NCI-H2107 treated with DMSO at 0.1 percent for 48 hours (cell line): Measurements from ENCODE around the gene RNF32.
"Not testable (repeated sequence)": the region's sequence is repeated elsewhere in the genome, so short reads cannot be mapped to it uniquely, and the experiment has no call there.

Experiments used
- DNase-seq: peaks from one replicate; lab custom pipeline; 2025; ENCODE audit not compliant: unreplicated experiment; lab: John Stamatoyannopoulos, UW

Gene RNF32

GRCh38 chr7:156640949-156641485 is 443 bp downstream of the RNF32 start:
- peak; percentile 41 for DNase-seq

DNA sequence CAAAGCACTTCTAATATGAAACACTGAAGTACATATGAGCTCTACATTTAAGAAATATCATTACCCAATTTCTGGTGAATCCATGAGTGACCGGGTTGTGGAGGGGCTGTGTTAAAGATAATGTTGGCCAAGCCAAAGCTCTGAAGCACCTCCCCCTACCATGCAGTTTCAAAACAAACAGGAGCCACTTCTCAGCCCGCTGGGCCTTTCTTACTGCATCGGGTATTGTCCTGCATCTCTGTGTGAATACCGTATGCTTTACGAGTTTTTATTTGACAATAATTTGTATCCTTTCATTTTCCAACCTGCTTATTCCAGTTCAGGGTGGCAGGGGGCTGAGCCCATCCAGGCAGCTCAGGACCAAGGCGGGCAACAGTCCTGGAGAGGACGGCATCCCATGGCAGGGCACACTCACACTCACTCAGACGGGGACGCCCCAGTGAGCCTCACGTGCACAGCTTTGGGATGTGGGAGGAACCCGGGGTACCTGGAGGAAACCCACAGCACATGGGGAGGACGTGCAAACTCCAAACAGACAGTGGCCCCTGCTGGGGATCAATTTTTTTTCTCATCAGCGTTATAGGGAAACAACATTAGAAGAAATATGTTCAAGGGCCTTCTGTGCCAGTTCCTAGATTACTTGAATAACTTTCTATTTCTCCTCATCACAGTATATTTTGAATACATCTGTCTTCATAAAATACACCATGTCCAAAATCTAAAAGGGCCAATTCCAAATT is 1.9 kb downstream of the RNF32 start:
- DNase-seq, result no peak

- DNase-seq, result not testable (repeated sequence)
Measured at GRCh38 chr7:156647330-156647729, 6.8 kb downstream of the RNF32 start.

GRCh38 chr7:156650042-156650441 is 9.5 kb downstream of the RNF32 start:
- DNase-seq, result no peak

DNA sequence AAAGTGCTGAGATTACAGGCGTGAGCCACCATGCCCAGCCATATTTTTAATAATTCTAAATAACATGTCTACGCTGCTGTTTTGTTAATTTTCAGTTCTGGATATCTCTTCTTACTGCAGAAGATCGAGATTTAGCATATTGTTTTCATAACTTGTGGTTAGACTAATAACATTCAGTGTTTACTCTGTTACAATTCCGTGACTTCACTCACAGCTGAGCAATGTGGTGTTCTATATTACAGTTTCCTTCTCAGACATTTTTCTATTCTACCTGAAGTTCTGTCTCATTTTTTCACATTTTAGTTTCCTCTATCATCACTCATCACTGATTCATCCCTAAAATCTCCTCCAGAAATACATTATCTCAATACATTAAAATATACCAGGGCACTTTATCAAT is 10.9 kb downstream of the RNF32 start:
- no peak for DNase-seq

DNA sequence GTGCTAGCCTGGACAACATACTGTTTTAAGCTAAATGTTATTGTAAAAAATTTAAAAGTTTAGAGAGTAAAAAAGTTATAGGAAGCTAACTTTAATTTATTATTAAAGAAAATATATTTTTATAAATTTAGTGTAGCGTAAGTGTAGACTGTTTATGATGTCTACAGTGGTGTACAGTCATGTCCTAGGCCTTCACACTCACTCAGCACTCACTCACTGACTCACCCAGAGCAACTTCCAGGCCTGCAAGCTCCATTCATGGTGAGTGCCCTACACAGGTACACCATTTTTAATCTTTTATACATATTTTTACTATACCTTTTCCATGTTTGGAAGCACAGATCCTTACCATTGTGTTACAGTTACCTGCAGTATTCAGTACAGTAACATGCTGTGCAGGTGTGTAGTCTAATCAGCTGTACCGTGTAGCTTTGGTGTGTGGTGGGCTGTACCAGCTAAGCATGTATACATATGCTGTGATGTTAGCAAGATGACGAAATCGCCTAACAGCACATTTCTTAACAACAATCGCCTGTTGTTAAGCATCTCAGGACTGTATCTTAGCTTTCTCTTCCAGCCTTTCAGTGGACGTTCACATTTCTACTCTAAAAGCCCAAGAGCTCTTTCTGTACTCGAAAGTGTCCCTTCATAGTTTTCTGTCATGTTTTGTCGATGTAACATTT is 12.5 kb downstream of the RNF32 start:
- no peak for DNase-seq

GRCh38 chr7:156654511-156655234 is 14.1 kb downstream of the RNF32 start:
- no peak for DNase-seq

DNA sequence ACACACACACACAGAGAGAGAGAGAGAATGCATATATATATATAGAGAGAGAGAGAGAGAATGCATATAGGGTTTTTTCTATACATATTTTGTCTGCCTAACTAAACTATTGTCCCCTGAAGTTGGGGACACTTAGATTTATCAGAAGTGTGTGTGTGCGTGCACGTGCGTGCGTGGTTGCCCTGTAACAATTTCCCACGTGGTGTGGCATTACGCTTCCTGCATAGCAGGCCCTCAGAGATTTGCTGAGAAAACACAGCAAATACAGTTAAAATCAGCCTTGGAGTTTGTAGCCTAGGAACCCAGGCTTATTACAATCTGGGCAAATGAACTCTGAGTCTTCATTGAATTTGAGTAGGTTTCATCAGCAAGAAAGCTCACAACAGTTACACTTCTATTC is 14.7 kb downstream of the RNF32 start:
- no peak for DNase-seq

GRCh38 chr7:156655983-156656382 is 15.4 kb downstream of the RNF32 start:
- no peak for DNase-seq

- no peak for DNase-seq
Measured at GRCh38 chr7:156656598-156656997, 16.0 kb downstream of the RNF32 start.

- DNase-seq, result no peak
Measured at GRCh38 chr7:156657681-156658080, 17.1 kb downstream of the RNF32 start.

- no peak for DNase-seq
Measured at GRCh38 chr7:156659203-156659602, 18.6 kb downstream of the RNF32 start.

DNA sequence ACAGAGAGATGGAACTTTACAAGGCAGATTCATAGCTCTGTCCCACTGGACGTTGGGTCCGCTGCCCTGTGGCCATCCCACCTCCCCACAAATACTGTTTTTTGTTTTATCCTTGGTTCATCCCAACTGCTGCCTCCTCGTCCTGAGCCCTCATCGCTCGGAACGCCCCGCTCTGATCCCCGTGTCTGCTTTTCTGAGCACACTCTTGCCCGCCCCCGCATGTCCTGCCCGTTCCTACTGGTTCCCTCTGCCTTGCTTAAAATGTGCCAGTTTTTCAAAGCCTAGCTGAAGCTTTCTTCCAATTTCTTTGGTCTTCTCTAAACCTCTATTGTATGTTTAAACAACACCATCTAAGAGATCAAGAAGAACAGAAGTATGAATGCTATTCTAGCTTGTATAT is 19.4 kb downstream of the RNF32 start:
- no peak for DNase-seq

DNA sequence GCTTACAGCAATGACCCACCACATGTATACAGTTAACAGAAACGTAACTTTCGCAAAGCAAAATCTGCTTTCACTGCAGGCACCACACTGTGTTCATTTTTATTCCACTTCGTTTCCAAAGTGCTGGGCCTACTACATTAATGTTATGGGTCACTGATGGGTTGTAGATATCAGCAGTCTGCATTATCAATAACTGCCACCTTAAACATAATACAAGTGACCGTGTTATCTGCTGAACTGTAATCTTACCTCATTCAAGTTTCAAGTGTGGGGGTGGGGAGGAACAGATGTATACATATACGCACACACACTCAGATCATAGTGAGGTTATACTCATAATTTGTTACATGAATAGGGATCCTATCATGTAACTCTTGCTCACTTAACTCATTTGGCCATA is 21.1 kb downstream of the RNF32 start:
- DNase-seq, result no peak

DNA sequence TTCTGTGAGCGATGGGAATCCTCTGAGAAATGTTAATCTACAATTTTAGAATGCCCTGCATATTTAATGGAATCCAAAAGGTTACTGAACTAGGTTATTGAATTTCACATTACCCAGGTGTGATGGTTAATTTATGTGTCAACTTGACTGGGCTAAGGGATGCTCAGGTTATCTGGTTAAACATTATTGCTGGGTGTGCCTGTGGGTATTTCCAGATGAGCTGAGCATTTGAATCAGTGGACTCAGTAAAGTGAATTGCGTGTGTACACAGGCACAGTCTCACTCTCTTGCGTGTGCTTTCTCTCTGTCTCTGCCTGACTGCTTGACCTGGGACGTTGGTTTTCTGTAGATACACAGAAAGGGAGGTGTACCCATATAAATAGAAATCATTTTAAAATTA is 21.7 kb downstream of the RNF32 start:
- no peak for DNase-seq

DNA sequence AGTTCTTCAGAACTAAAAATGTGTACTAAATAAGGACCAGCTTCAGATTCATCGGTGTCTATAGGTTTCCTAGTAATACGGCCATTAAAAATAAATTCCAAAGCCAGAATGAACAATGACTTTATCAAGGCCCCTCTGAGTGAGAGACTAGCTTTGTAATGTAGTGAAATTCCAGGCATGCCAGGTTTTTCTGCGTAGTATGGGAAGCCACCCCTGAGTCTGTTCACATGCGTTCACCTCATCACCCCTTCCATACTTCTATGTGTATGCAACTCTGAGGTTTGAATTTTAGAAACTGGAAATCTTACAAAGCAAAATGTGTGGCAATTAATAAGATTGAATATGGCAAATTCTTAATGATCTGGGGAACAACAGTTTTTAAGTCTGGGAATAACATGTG is 24.5 kb downstream of the RNF32 start:
- DNase-seq, result no peak

- no peak for DNase-seq
Measured at GRCh38 chr7:156666368-156667109, 26.0 kb downstream of the RNF32 start.

- no peak for DNase-seq
Measured at GRCh38 chr7:156667110-156667426, 26.5 kb downstream of the RNF32 start.

GRCh38 chr7:156668130-156668741 is 27.7 kb downstream of the RNF32 start:
- no peak for DNase-seq

GRCh38 chr7:156669035-156669828 is 28.7 kb downstream of the RNF32 start:
- DNase-seq, result no peak
